ENCODE data around the gene PANK4.

GRCh38 chr1:2518528-2518927 is 7.9 kb downstream of the PANK4 start:
- TF ChIP-seq GATA2 (IDR thresholded peaks at IDR 0.05; ENCODE audit: low read depth, low read length) (no peak), GATA3 (IDR thresholded peaks at IDR 0.05; ENCODE audit: low read depth, low read length) (no peak)

Measured in SH-SY5Y (cell line).